Pancreas (tissue), 10 donors: ENCODE measurements around the gene FMNL3. TPM values are rescaled to one million over a fixed set of nuclear protein-coding genes. Genes with fewer than 3 reads are reported as not detected.

Source experiments
- ATAC-seq, 4 donors: fragments of 200-7000 bp; cut with Tn5 transposase; one replicate each; pipeline versions ENCODE4 v1.8.0 to v1.9.1; 2020; ENCODE audit warnings: mild to moderate bottlenecking in 4 of 4, moderate library complexity in 4 of 4
- DNase-seq, 6 donors: peaks; one replicate each; pipeline ENCODE4 v3.0.0-alpha.2; 2020
- FAIRE-seq: peaks from 2 replicates; lab custom pipeline; 2012; peaks lifted over from hg19 to GRCh38; lab: Jason Lieb, UNC
- H3K27ac ChIP-seq, 4 donors: fragments of 200-600 bp; sonication (generic); 1 replicate in 3 of 4; 2 replicates in 1 of 4; pipeline versions ENCODE4 v1.5.0 to v1.8.0; 2020
- H3K27me3 ChIP-seq, 4 donors: fragments of 200-600 bp; one replicate each; pipeline ENCODE4 v1.8.0; 2021
- H3K36me3 ChIP-seq, 3 donors: fragments of 200-600 bp; sonication (generic) in 1 of 3; one replicate each; pipeline versions ENCODE4 v1.5.0 to v1.8.0; 2020 to 2021
- H3K4me1 ChIP-seq, 3 donors: fragments of 200-600 bp; one replicate each; pipeline ENCODE4 v1.8.0; 2021
- H3K4me3 ChIP-seq, 4 donors: fragments of 200-600 bp; sonication (generic) in 2 of 4; one replicate each; pipeline versions ENCODE4 v1.5.0 to v1.8.0; 2020 to 2021
- H3K9me3 ChIP-seq, 4 donors: fragments of 200-600 bp; one replicate each; pipeline ENCODE4 v1.8.0; 2021
- CTCF ChIP-seq, 4 donors: fragments of 200-600 bp; sonication (generic) in 3 of 4; IDR thresholded peaks; one replicate each; pipeline versions ENCODE4 v1.5.0 to v1.8.0; 2021; ENCODE audit warnings: antibody characterized with exemption in 4 of 4
- WGBS, 2 donors: extraction: QIAGEN DNeasy Blood & Tissue Kit; methylation state at CpG; one replicate each; pipeline ENCODE4 v1.1.7; 2013; 5-methylcytosine and 5-hydroxymethylcytosine counted together
- intact Hi-C, 3 donors: fragments of 100-400 bp; cut with DNase I; formaldehyde crosslinking; loops; one replicate each; pipeline versions ENCODE4 v1.11.1 to v1.14.2; 2022
- polyA plus RNA-seq, 2 donors: library from polyadenylated mRNA; stranded (reverse); fragments of 200-250 nt; gene quantifications; one replicate each; pipeline ENCODE4 v1.2.3, GENCODE V29; 2013
- total RNA-seq, 6 donors: library from RNA; stranded (reverse); fragmentation: NEBNext Ultra II Directional in 4 of 6; extraction: Animal tissue kit (Norgen Biotek cat#: 25700) in 4 of 6; gene quantifications; one replicate each; pipeline versions ENCODE4 v1.2.1 to v1.2.4, GENCODE V29; 2021 to 2023
- donor health status: healthy with polysubstance abuse.
- donor health status: DM: no; HTN: no; CAD: no; lungs with moderate emphysema.
- donor health status: DM: no; HTN: no; CAD: no.
- donor health status: control.
- donor health status: control.
- donor health status: Bipolar disorder and iron deficiency.
- donor health status: DM: yes; HTN: yes; CAD: no.
- donor health status: DM: no; HTN: no; CAD: no.
- donor health status: DM: no; HTN: no; CAD: no.
- donor health status: DM: yes; HTN: yes; CAD: no.

The FMNL3 gene
- total and polyA plus RNA-seq, 8 donors = 1.8 to 13.5 (median 3.0) TPM

- no peaks in the 10 kb centered on the region for H3K9me3 ChIP-seq
- ATAC-seq (no peak), FAIRE-seq (no peak), DNase-seq (no peak)
- intact Hi-C loops = no loop called here
- H3K27ac ChIP-seq = no peak overlapping the region
- no peaks in the 10 kb centered on the region for H3K36me3 ChIP-seq
- H3K4me3 ChIP-seq = no peak overlapping the region
- TF ChIP-seq CTCF (IDR thresholded peaks at IDR 0.05) = no peak
- WGBS, 2 donors = 81 to 84% methylated on average over 1 of the region's 1 CpG
- peaks cover 0 to 2% (median 0%) of the 10 kb centered on the region in 3 donors for H3K4me1 ChIP-seq
- H3K27me3 ChIP-seq = no peaks in the 10 kb centered on the region
Observed at GRCh38 chr12:49626836-49627235, 80.4 kb downstream of the FMNL3 start.

- no peak for TF ChIP-seq CTCF (IDR thresholded peaks at IDR 0.05)
- H3K27me3 ChIP-seq = no peaks in the 10 kb centered on the region
- H3K27ac ChIP-seq = no peak overlapping the region
- 77 to 80% methylated on average over 6 of the region's 6 CpGs for WGBS, 2 donors
- H3K9me3 ChIP-seq = no peaks in the 10 kb centered on the region
- no peak for FAIRE-seq
- no peak for DNase-seq
- intact Hi-C loops = no loop called here
- no peak for ATAC-seq
- H3K4me3 ChIP-seq = no peak overlapping the region
- no peaks in the 10 kb centered on the region for H3K36me3 ChIP-seq
- H3K4me1 ChIP-seq = peaks cover 0 to 7% (median 4%) of the 10 kb centered on the region in 3 donors
Observed at GRCh38 chr12:49626169-49626835, 80.9 kb downstream of the FMNL3 start.

GRCh38 chr12:49624921-49625577 lies 82.2 kb downstream of the FMNL3 start:
- Histone ChIP-seq H3K9me3 (no peaks in the 10 kb centered on the region), H3K27me3 (no peaks in the 10 kb centered on the region), H3K36me3 (no peaks in the 10 kb centered on the region), H3K4me3 (no peak overlapping the region), H3K27ac (no peak overlapping the region), H3K4me1 (peaks cover 0 to 8% (median 4%) of the 10 kb centered on the region in 3 donors)
- intact Hi-C loops = no loop called here
- FAIRE-seq (no peak), ATAC-seq (no peak), DNase-seq (peak in 1 of 6 donors; percentile 47)
- no peak for TF ChIP-seq CTCF (IDR thresholded peaks at IDR 0.05)
- WGBS, 2 donors = 43 to 46% methylated on average over 4 of the region's 4 CpGs

GRCh38 chr12:49623142-49623904 lies 83.9 kb downstream of the FMNL3 start, which contains the start of gene PRPF40B:
PRPF40B (plus strand) TSS chr12:49623561; CDS start chr12:49623591, 30 bp downstream.
- ATAC-seq (peak; percentile 86 to 93 (median 90)), FAIRE-seq (no peak)
- intact Hi-C loops = no loop called here

More at GRCh38 chr12:49623142-49623904, 83.9 kb downstream of the FMNL3 start, which contains the start of gene PRPF40B:
- H3K9me3 ChIP-seq = no peaks in the 10 kb centered on the region
- DNase-seq = peak; percentile 85 to 95 (median 90)
- H3K36me3 ChIP-seq = no peaks in the 10 kb centered on the region
- TF ChIP-seq CTCF (IDR thresholded peaks at IDR 0.05) = peak in 3 of 4 donors; percentile 14 to 41 (median 16)
- peak within 1 kb of the TSS; percentile 35 to 60 (median 46) for H3K4me3 ChIP-seq
- H3K27ac ChIP-seq = peak within 1 kb of the TSS; percentile 62 to 86 (median 81)
- WGBS, 2 donors = 0 to 1% methylated on average over 45 to 76 of the region's 76 CpGs
- peaks cover 0 to 8% (median 4%) of the 10 kb centered on the region in 3 donors for H3K4me1 ChIP-seq
- no peaks in the 10 kb centered on the region for H3K27me3 ChIP-seq
